KBM-7 (cell line): ENCODE results near the gene NPIPB8.
"Not testable (repeated sequence)": the region's sequence is repeated elsewhere in the genome, so short reads cannot be mapped to it uniquely, and the experiment has no call there.

Source experiments
- DNase-seq: peaks from one replicate; pipeline ENCODE4 v3.0.0-alpha.2; 2015
- in situ Hi-C: fragments of 300-500 bp; cut with MboI; formaldehyde crosslinking; loops from 2 replicates; pipeline ENCODE4 v1.14.3; 2020; ENCODE audit warnings: low sequenced_read_pairs, low pct_unique_long_range_greater_than_20kb, mixed read lengths

NPIPB8 gene

GRCh38 chr16:28637765-28638164 is at the start of gene NPIPB8:
Gene NPIPB8 (plus strand): TSS chr16:28638065. CDS start chr16:28638361, 296 bp downstream.
- DNase-seq, in situ Hi-C loops: not testable (repeated sequence)

GRCh38 chr16:28589069-28589468 is 48.8 kb upstream of the NPIPB8 start:
- in situ Hi-C loops = no loop called here

GRCh38 chr16:28589930-28590329 is 47.9 kb upstream of the NPIPB8 start:
- in situ Hi-C loops = no loop called here
- DNase-seq = no peak

More at GRCh38 chr16:28589069-28589468, 48.8 kb upstream of the NPIPB8 start:
- DNase-seq = no peak

GRCh38 chr16:28590384-28591340 is 47.2 kb upstream of the NPIPB8 start:
- in situ Hi-C loops = no loop called here
- DNase-seq = no peak

GRCh38 chr16:28591355-28591754 is 46.5 kb upstream of the NPIPB8 start:
- DNase-seq = no peak
- in situ Hi-C loops = no loop called here

GRCh38 chr16:28592511-28592910 is 45.4 kb upstream of the NPIPB8 start:
- in situ Hi-C loops = no loop called here
- no peak for DNase-seq

- DNase-seq = no peak
- in situ Hi-C loops = no loop called here
These were observed 44.8 kb upstream of the NPIPB8 start for GRCh38 chr16:28592979-28593553.

- DNase-seq, in situ Hi-C loops: not testable (repeated sequence)
These were observed 42.4 kb upstream of the NPIPB8 start for GRCh38 chr16:28595451-28595850.

- in situ Hi-C loops = no loop called here
- no peak for DNase-seq
These were observed 41.7 kb upstream of the NPIPB8 start for GRCh38 chr16:28596115-28596630.

- in situ Hi-C loops = no loop called here
- peak; percentile 81 for DNase-seq
These were observed 40.8 kb upstream of the NPIPB8 start, which contains the start of gene SULT1A2 for GRCh38 chr16:28596840-28597691. Gene SULT1A2 (minus strand): TSS chr16:28597050. CDS start chr16:28595930, 1,120 bp downstream.

GRCh38 chr16:28597692-28598261 is 40.1 kb upstream of the NPIPB8 start:
- peak; percentile 71 for DNase-seq
- in situ Hi-C loops = no loop called here

GRCh38 chr16:28599377-28600285 is 38.2 kb upstream of the NPIPB8 start:
- in situ Hi-C loops, DNase-seq: not testable (repeated sequence)

- in situ Hi-C loops, DNase-seq: not testable (repeated sequence)
These were observed 36.9 kb upstream of the NPIPB8 start for GRCh38 chr16:28600965-28601364.

GRCh38 chr16:28601589-28601988 is 36.3 kb upstream of the NPIPB8 start:
- DNase-seq, in situ Hi-C loops: not testable (repeated sequence)

- in situ Hi-C loops, DNase-seq: not testable (repeated sequence)
These were observed 35.8 kb upstream of the NPIPB8 start for GRCh38 chr16:28602062-28602461.

GRCh38 chr16:28602529-28602928 is 35.3 kb upstream of the NPIPB8 start:
- in situ Hi-C loops = no loop called here
- no peak for DNase-seq

- in situ Hi-C loops = no loop called here
- DNase-seq = no peak
These were observed 34.3 kb upstream of the NPIPB8 start for GRCh38 chr16:28603381-28604185.
